HG03025 (cell line): ENCODE results near the gene KCNJ3.

Experiments
- ATAC-seq: cut with Tn5 transposase; IDR thresholded peaks from one replicate; pipeline ENCODE4 v1.9.1; 2021; ENCODE audit warnings: mild to moderate bottlenecking, moderate library complexity; ENCODE audit not compliant: unreplicated experiment, low FRiP score

Gene KCNJ3

GRCh38 chr2:154698296-154698720, at the start of gene KCNJ3:
TSS of gene KCNJ3 (plus strand) at chr2:154698695. CDS start at chr2:154698776, 81 bp downstream.
- no peak for ATAC-seq

- no peak for ATAC-seq
Measured at GRCh38 chr2:154655499-154655898, 43.0 kb upstream of the KCNJ3 start.

GRCh38 chr2:154658854-154659253, 39.6 kb upstream of the KCNJ3 start:
- no peak for ATAC-seq

- no peak for ATAC-seq
Measured at GRCh38 chr2:154664248-154664647, 34.2 kb upstream of the KCNJ3 start.

GRCh38 chr2:154670083-154670482, 28.4 kb upstream of the KCNJ3 start:
- no peak for ATAC-seq

- no peak for ATAC-seq
Measured at GRCh38 chr2:154673694-154674093, 24.8 kb upstream of the KCNJ3 start.

- ATAC-seq = no peak
Measured at GRCh38 chr2:154677401-154677800, 21.1 kb upstream of the KCNJ3 start.

GRCh38 chr2:154681741-154682140, 16.8 kb upstream of the KCNJ3 start:
- no peak for ATAC-seq

GRCh38 chr2:154686162-154686561, 12.3 kb upstream of the KCNJ3 start:
- no peak for ATAC-seq

GRCh38 chr2:154688373-154688772, 10.1 kb upstream of the KCNJ3 start:
- no peak for ATAC-seq

GRCh38 chr2:154689158-154689557, 9.3 kb upstream of the KCNJ3 start:
- no peak for ATAC-seq

GRCh38 chr2:154692927-154693326, 5.6 kb upstream of the KCNJ3 start:
- no peak for ATAC-seq

- no peak for ATAC-seq
Measured at GRCh38 chr2:154693741-154694340, 4.7 kb upstream of the KCNJ3 start.

GRCh38 chr2:154694881-154695280, 3.6 kb upstream of the KCNJ3 start:
- no peak for ATAC-seq

GRCh38 chr2:154696369-154696768, 2.1 kb upstream of the KCNJ3 start:
- ATAC-seq = no peak

- no peak for ATAC-seq
Measured at GRCh38 chr2:154696810-154697417, 1.6 kb upstream of the KCNJ3 start.

GRCh38 chr2:154697418-154698252, 860 bp upstream of the KCNJ3 start:
- ATAC-seq = no peak

- no peak for ATAC-seq
Measured at GRCh38 chr2:154698721-154699574, 453 bp downstream of the KCNJ3 start.

- no peak for ATAC-seq
Measured at GRCh38 chr2:154699575-154699930, 1.1 kb downstream of the KCNJ3 start.

GRCh38 chr2:154700136-154700535, 1.6 kb downstream of the KCNJ3 start:
- no peak for ATAC-seq

- ATAC-seq = no peak
Measured at GRCh38 chr2:154704991-154705390, 6.5 kb downstream of the KCNJ3 start.
